Activated naive CD4-positive, alpha-beta T cell treated with anti-CD3 and anti-CD28 coated beads for 36 hours (primary cell): ENCODE data around the gene PLPPR1. TPM values are rescaled to one million over a fixed set of nuclear protein-coding genes. Genes with fewer than 3 reads are reported as not detected.
"Not testable (repeated sequence)": the region's sequence is repeated elsewhere in the genome, so short reads cannot be mapped to it uniquely, and the experiment has no call there.

Experiments used
- CTCF ChIA-PET: fragments of 350-600 bp; sonication (Branson Sonifier 250); formaldehyde crosslinking; loops from one replicate; lab custom pipeline; 2021; ENCODE audit warnings: antibody characterized with exemption; lab: Charles Lee
- DNase-seq: peaks from one replicate; pipeline ENCODE4 v3.0.0-alpha.2; 2020
- H3K27ac Mint-ChIP-seq: one replicate; pipeline ENCODE4 v1.8.0; 2021; ENCODE audit warnings: mild to moderate bottlenecking, mixed read lengths
- H3K27me3 Mint-ChIP-seq: one replicate; pipeline ENCODE4 v1.8.0; 2021; ENCODE audit warnings: low read depth, mixed read lengths
- H3K36me3 Mint-ChIP-seq: one replicate; pipeline ENCODE4 v1.8.0; 2021; ENCODE audit warnings: low read depth, mixed read lengths
- H3K4me1 Mint-ChIP-seq: one replicate; pipeline ENCODE4 v1.8.0; 2021; ENCODE audit warnings: low read depth, mixed read lengths
- H3K4me3 Mint-ChIP-seq: one replicate; pipeline ENCODE4 v1.8.0; 2021; ENCODE audit warnings: mild to moderate bottlenecking, moderate library complexity, mixed read lengths
- H3K9me3 Mint-ChIP-seq: one replicate; pipeline ENCODE4 v1.8.0; 2021; ENCODE audit warnings: mixed read lengths
- intact Hi-C: fragments of 100-400 bp; cut with micrococcal nuclease; formaldehyde crosslinking; loops from one replicate; pipeline ENCODE4 v1.15.1; 2023
- total RNA-seq, 2 experiments: library from RNA; stranded (reverse); gene quantifications; one replicate each; pipeline ENCODE4 v1.2.3, GENCODE V29; 2021

Gene PLPPR1
- total RNA-seq, 2 experiments from 2014 or later: not detected

- intact Hi-C loops: no loop called here
- no peak overlapping the region for H3K4me3 Mint-ChIP-seq
- CTCF ChIA-PET: no interaction called here
- no peak for DNase-seq
- peaks cover 54% of the 10 kb centered on the region for H3K27me3 Mint-ChIP-seq
- no peaks in the 10 kb centered on the region for H3K4me1 Mint-ChIP-seq
- no peak overlapping the region for H3K27ac Mint-ChIP-seq
- H3K9me3 Mint-ChIP-seq: peaks cover 2% of the 10 kb centered on the region
- no peaks in the 10 kb centered on the region for H3K36me3 Mint-ChIP-seq
These were observed 688 bp upstream of the PLPPR1 start for GRCh38 chr9:101027733-101028345.

- Mint-ChIP-seq H3K9me3 (no peaks in the 10 kb centered on the region), H3K4me1 (no peaks in the 10 kb centered on the region), H3K4me3 (no peak overlapping the region), H3K27ac (no peak overlapping the region), H3K36me3 (no peaks in the 10 kb centered on the region), H3K27me3 (peaks cover 55% of the 10 kb centered on the region)
- DNase-seq: no peak
- intact Hi-C loops: no loop called here
- CTCF ChIA-PET: no interaction called here
These were observed 973 bp downstream of the PLPPR1 start for GRCh38 chr9:101029315-101030085.

GRCh38 chr9:101030086-101030391 is 1.5 kb downstream of the PLPPR1 start:
- peaks cover 55% of the 10 kb centered on the region for H3K27me3 Mint-ChIP-seq
- H3K4me1 Mint-ChIP-seq: no peaks in the 10 kb centered on the region
- CTCF ChIA-PET: no interaction called here
- intact Hi-C loops: no loop called here
- H3K36me3 Mint-ChIP-seq: no peaks in the 10 kb centered on the region
- no peaks in the 10 kb centered on the region for H3K9me3 Mint-ChIP-seq
- no peak for DNase-seq
- H3K27ac Mint-ChIP-seq: no peak overlapping the region
- no peak overlapping the region for H3K4me3 Mint-ChIP-seq

- no peak for DNase-seq
- Mint-ChIP-seq H3K4me1 (no peaks in the 10 kb centered on the region), H3K9me3 (no peaks in the 10 kb centered on the region), H3K27me3 (peaks cover 42% of the 10 kb centered on the region), H3K27ac (no peak overlapping the region), H3K4me3 (no peak overlapping the region), H3K36me3 (no peaks in the 10 kb centered on the region)
- intact Hi-C loops: no loop called here
- CTCF ChIA-PET: no interaction called here
These were observed 3.9 kb downstream of the PLPPR1 start for GRCh38 chr9:101032426-101032825.

GRCh38 chr9:101034222-101034621 is 5.7 kb downstream of the PLPPR1 start:
- Mint-ChIP-seq H3K27ac (no peak overlapping the region), H3K4me1 (no peaks in the 10 kb centered on the region), H3K36me3 (no peaks in the 10 kb centered on the region), H3K9me3 (no peaks in the 10 kb centered on the region), H3K27me3 (peaks cover 32% of the 10 kb centered on the region), H3K4me3 (no peak overlapping the region)
- DNase-seq: no peak
- CTCF ChIA-PET: interaction anchor here (0.5 kb wide), 1 partner anchor 46 kb away, joined by 3 read pairs; no protein-coding TSS in a partner anchor
- intact Hi-C loops: no loop called here

- H3K9me3 Mint-ChIP-seq: no peaks in the 10 kb centered on the region
- no peaks in the 10 kb centered on the region for H3K4me1 Mint-ChIP-seq
- intact Hi-C loops: no loop called here
- H3K36me3 Mint-ChIP-seq: no peaks in the 10 kb centered on the region
- no peak overlapping the region for H3K27ac Mint-ChIP-seq
- CTCF ChIA-PET: no interaction called here
- H3K4me3 Mint-ChIP-seq: no peak overlapping the region
- peaks cover 23% of the 10 kb centered on the region for H3K27me3 Mint-ChIP-seq
- no peak for DNase-seq
These were observed 6.6 kb downstream of the PLPPR1 start for GRCh38 chr9:101035098-101035497.

DNA sequence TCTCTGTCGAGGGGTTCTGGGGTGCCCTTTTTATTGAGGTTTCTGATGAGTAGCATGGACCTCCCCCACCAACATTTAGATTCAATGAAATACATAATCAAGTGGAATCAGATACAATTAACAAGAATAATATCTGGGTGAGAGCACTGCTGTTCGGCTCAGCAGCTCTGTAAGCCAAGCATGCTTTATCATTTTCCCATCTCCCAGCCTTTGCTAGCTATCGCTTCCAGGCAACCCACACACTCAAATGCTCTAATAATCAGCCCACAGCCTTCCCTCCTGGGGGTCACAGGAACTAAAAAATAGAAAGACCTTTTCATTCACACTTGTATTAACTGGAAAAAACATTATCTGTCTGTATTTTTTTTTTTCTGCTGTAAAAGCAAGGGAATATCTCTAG is 8.9 kb downstream of the PLPPR1 start:
- Mint-ChIP-seq H3K27ac (no peak overlapping the region), H3K9me3 (no peaks in the 10 kb centered on the region), H3K4me3 (no peak overlapping the region), H3K4me1 (no peaks in the 10 kb centered on the region), H3K36me3 (no peaks in the 10 kb centered on the region), H3K27me3 (peaks cover 6% of the 10 kb centered on the region)
- CTCF ChIA-PET: no interaction called here
- no peak for DNase-seq
- intact Hi-C loops: no loop called here

- DNase-seq: no peak
- intact Hi-C loops: no loop called here
- Mint-ChIP-seq H3K36me3 (no peaks in the 10 kb centered on the region), H3K4me3 (no peak overlapping the region), H3K27ac (no peak overlapping the region), H3K9me3 (no peaks in the 10 kb centered on the region), H3K4me1 (no peaks in the 10 kb centered on the region), H3K27me3 (peaks cover 6% of the 10 kb centered on the region)
- CTCF ChIA-PET: no interaction called here
These were observed 10.0 kb downstream of the PLPPR1 start for GRCh38 chr9:101038488-101038887.

DNA sequence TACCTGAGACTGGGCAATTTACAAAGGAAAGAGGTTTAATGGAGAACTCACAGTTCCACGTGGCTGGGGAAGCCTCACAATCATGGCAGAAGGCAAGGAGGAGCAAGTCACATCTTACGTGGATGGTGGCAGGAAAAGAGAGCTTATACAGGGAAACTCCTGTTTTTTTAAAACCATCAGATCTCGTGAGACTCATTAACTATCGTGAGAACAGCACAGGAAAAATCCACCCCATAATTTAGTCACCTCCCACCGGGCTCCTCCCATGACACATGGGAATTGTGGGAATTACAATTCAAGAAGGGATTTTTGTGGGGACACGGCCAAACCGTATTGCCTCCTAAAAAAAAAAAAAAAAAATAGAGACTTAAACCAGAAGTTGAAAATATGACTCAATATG is 11.1 kb downstream of the PLPPR1 start:
- H3K27ac Mint-ChIP-seq, H3K27me3 Mint-ChIP-seq, CTCF ChIA-PET, H3K36me3 Mint-ChIP-seq, DNase-seq, H3K4me1 Mint-ChIP-seq, H3K9me3 Mint-ChIP-seq, H3K4me3 Mint-ChIP-seq, intact Hi-C loops: not testable (repeated sequence)

DNA sequence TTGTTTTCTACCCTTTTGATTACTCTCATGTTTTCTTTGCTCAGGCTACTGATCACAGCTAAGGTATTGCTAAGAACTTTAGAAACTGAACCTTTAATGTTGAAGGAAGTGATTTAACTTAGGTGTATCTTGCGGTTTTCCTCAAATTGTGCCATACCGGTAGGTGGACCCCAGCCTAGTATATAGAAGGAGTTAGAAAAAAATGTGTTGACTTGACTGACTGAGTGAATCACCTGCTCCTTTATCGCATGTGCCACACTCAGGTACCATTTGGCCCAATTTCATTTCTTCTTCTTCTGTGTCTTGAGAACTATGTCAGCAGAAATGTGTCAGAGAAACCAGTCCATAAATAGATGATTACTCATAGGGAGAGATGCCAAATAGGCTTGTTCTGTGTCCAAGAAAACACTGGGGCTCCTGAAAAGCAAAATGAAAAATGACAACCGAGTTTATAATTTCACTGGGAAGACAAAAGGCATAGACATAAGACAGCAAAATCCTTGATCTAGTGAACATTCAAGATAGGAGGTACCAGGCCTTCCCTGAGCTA is 19.4 kb downstream of the PLPPR1 start:
- intact Hi-C loops: no loop called here
- Mint-ChIP-seq H3K27ac (no peak overlapping the region), H3K4me1 (no peaks in the 10 kb centered on the region), H3K9me3 (no peaks in the 10 kb centered on the region), H3K36me3 (no peaks in the 10 kb centered on the region), H3K4me3 (no peak overlapping the region), H3K27me3 (no peaks in the 10 kb centered on the region)
- CTCF ChIA-PET: no interaction called here
- no peak for DNase-seq

GRCh38 chr9:101050650-101051049 is 22.1 kb downstream of the PLPPR1 start:
- DNase-seq: no peak
- Mint-ChIP-seq H3K36me3 (no peaks in the 10 kb centered on the region), H3K9me3 (no peaks in the 10 kb centered on the region), H3K4me1 (no peaks in the 10 kb centered on the region), H3K27me3 (no peaks in the 10 kb centered on the region), H3K4me3 (no peak overlapping the region), H3K27ac (no peak overlapping the region)
- CTCF ChIA-PET: no interaction called here
- intact Hi-C loops: no loop called here

DNA sequence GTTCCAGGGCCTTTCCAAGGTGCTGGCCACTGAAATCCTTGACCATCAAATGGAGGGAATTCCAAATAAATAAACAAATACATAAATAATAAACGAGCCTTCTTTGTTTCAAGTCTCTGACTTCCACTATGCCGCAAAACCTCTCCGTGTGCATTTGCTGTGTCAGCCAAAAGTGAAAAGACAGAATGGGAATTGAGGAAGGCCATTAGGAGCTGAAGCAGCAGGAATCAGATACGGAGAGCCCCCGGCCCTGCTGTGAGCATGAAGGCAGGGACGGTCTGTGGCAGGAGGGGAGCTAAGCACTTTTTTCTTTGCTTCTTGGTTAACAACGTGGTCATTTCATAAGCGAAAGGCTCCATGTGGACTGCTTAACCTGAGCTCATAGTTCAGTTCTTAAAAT is 26.1 kb downstream of the PLPPR1 start:
- no peaks in the 10 kb centered on the region for H3K9me3 Mint-ChIP-seq
- H3K27ac Mint-ChIP-seq: no peak overlapping the region
- no peaks in the 10 kb centered on the region for H3K36me3 Mint-ChIP-seq
- H3K4me1 Mint-ChIP-seq: no peaks in the 10 kb centered on the region
- H3K27me3 Mint-ChIP-seq: peaks cover 7% of the 10 kb centered on the region
- intact Hi-C loops: no loop called here
- CTCF ChIA-PET: no interaction called here
- no peak for DNase-seq
- no peak overlapping the region for H3K4me3 Mint-ChIP-seq

- no peak for DNase-seq
- Mint-ChIP-seq H3K9me3 (no peaks in the 10 kb centered on the region), H3K4me1 (no peaks in the 10 kb centered on the region), H3K27me3 (peaks cover 7% of the 10 kb centered on the region), H3K36me3 (no peaks in the 10 kb centered on the region), H3K27ac (no peak overlapping the region), H3K4me3 (no peak overlapping the region)
- intact Hi-C loops: no loop called here
- CTCF ChIA-PET: no interaction called here
These were observed 27.0 kb downstream of the PLPPR1 start for GRCh38 chr9:101055516-101055915.
